Dendritic cell treated with granulocyte-macrophage colony-stimulating factor and Interleukin-4, amounts not matched to agents 40 ng/mL and 50 ng/mL, for 4 days (primary cell): ENCODE measurements around the gene VPS26A.
A peak's percentile ranks its signal among the peaks of the same experiment; 100 is the strongest.

Source experiments
- H3K27ac Mint-ChIP-seq: one replicate; pipeline ENCODE4 v1.8.0; 2022; ENCODE audit warnings: mild to moderate bottlenecking, mixed read lengths
- H3K27me3 Mint-ChIP-seq: one replicate; pipeline ENCODE4 v1.8.0; 2022; ENCODE audit warnings: mild to moderate bottlenecking, mixed read lengths
- H3K36me3 Mint-ChIP-seq: one replicate; pipeline ENCODE4 v1.8.0; 2022; ENCODE audit warnings: low read depth, mixed read lengths
- H3K4me1 Mint-ChIP-seq: one replicate; pipeline ENCODE4 v1.8.0; 2022; ENCODE audit warnings: low read depth, mixed read lengths
- H3K4me3 Mint-ChIP-seq: one replicate; pipeline ENCODE4 v1.8.0; 2022; ENCODE audit warnings: mild to moderate bottlenecking, moderate library complexity, mixed read lengths
- H3K9me3 Mint-ChIP-seq: one replicate; pipeline ENCODE4 v1.8.0; 2022; ENCODE audit warnings: mixed read lengths
- intact Hi-C: fragments of 100-400 bp; cut with micrococcal nuclease; formaldehyde crosslinking; loops from one replicate; pipeline ENCODE4 v1.15.0; 2022

The VPS26A gene

GRCh38 chr10:69123747-69124562, at the start of gene VPS26A:
VPS26A (plus strand) TSS chr10:69124178; CDS start chr10:69124278, 100 bp downstream.
- intact Hi-C loops, result loop anchor here (1.0 to 5.0 kb wide), 3 partner anchors 55 to 167 kb away; partner anchors contain the start of genes DDX21 and KIFBP
- no peaks in the 10 kb centered on the region for H3K27me3 Mint-ChIP-seq
- peak within 1 kb of the TSS; percentile 99 for H3K27ac Mint-ChIP-seq
- no peaks in the 10 kb centered on the region for H3K9me3 Mint-ChIP-seq
- H3K36me3 Mint-ChIP-seq, result peaks cover 9% of the 10 kb centered on the region
- H3K4me1 Mint-ChIP-seq, result peaks cover 15% of the 10 kb centered on the region
- H3K4me3 Mint-ChIP-seq, result peak within 1 kb of the TSS; percentile 93

GRCh38 chr10:69074532-69074931, 49.4 kb upstream of the VPS26A start:
- intact Hi-C loops, result no loop called here
- peaks cover 48% of the 10 kb centered on the region for H3K4me1 Mint-ChIP-seq
- H3K36me3 Mint-ChIP-seq, result no peaks in the 10 kb centered on the region
- no peaks in the 10 kb centered on the region for H3K9me3 Mint-ChIP-seq
- no peak overlapping the region for H3K4me3 Mint-ChIP-seq
- peak overlapping the region; percentile 52 for H3K27ac Mint-ChIP-seq
- no peaks in the 10 kb centered on the region for H3K27me3 Mint-ChIP-seq

GRCh38 chr10:69075431-69075830, 48.5 kb upstream of the VPS26A start:
- Mint-ChIP-seq H3K27ac (peak overlapping the region; percentile 39), H3K4me3 (no peak overlapping the region), H3K9me3 (no peaks in the 10 kb centered on the region), H3K4me1 (peaks cover 51% of the 10 kb centered on the region), H3K27me3 (no peaks in the 10 kb centered on the region), H3K36me3 (no peaks in the 10 kb centered on the region)
- intact Hi-C loops, result no loop called here

- Mint-ChIP-seq H3K27ac (no peak overlapping the region), H3K9me3 (no peaks in the 10 kb centered on the region), H3K36me3 (no peaks in the 10 kb centered on the region), H3K4me3 (no peak overlapping the region), H3K27me3 (no peaks in the 10 kb centered on the region), H3K4me1 (peaks cover 36% of the 10 kb centered on the region)
- intact Hi-C loops, result no loop called here
Measured at GRCh38 chr10:69078311-69078710, 45.7 kb upstream of the VPS26A start.

GRCh38 chr10:69080226-69080625, 43.8 kb upstream of the VPS26A start:
- no peaks in the 10 kb centered on the region for H3K36me3 Mint-ChIP-seq
- no peaks in the 10 kb centered on the region for H3K27me3 Mint-ChIP-seq
- intact Hi-C loops, result no loop called here
- H3K4me1 Mint-ChIP-seq, result peaks cover 34% of the 10 kb centered on the region
- no peak overlapping the region for H3K27ac Mint-ChIP-seq
- H3K9me3 Mint-ChIP-seq, result no peaks in the 10 kb centered on the region
- H3K4me3 Mint-ChIP-seq, result no peak overlapping the region

- H3K4me3 Mint-ChIP-seq, result peak overlapping the region; percentile 67
- H3K27me3 Mint-ChIP-seq, result no peaks in the 10 kb centered on the region
- H3K27ac Mint-ChIP-seq, result peak overlapping the region; percentile 86
- peaks cover 51% of the 10 kb centered on the region for H3K4me1 Mint-ChIP-seq
- H3K36me3 Mint-ChIP-seq, result peaks cover 32% of the 10 kb centered on the region
- intact Hi-C loops, result no loop called here
- no peaks in the 10 kb centered on the region for H3K9me3 Mint-ChIP-seq
Measured at GRCh38 chr10:69086001-69086509, 37.9 kb upstream of the VPS26A start.

- H3K36me3 Mint-ChIP-seq, result peaks cover 34% of the 10 kb centered on the region
- H3K4me3 Mint-ChIP-seq, result peak within 1 kb of the TSS; percentile 81
- H3K4me1 Mint-ChIP-seq, result peaks cover 51% of the 10 kb centered on the region
- H3K27me3 Mint-ChIP-seq, result no peaks in the 10 kb centered on the region
- H3K9me3 Mint-ChIP-seq, result no peaks in the 10 kb centered on the region
- H3K27ac Mint-ChIP-seq, result peak within 1 kb of the TSS; percentile 86
- intact Hi-C loops, result loop anchor here (1.0 kb wide), 2 partner anchors 27 to 37 kb away; no protein-coding TSS in a partner anchor
Measured at GRCh38 chr10:69087590-69088470, 36.1 kb upstream of the VPS26A start, which contains the start of gene SRGN. SRGN (plus strand) TSS chr10:69088103; CDS start chr10:69088158, 55 bp downstream.

GRCh38 chr10:69088471-69088769, 35.6 kb upstream of the VPS26A start:
- H3K4me3 Mint-ChIP-seq, result peak overlapping the region; percentile 81
- H3K27me3 Mint-ChIP-seq, result no peaks in the 10 kb centered on the region
- peaks cover 39% of the 10 kb centered on the region for H3K36me3 Mint-ChIP-seq
- intact Hi-C loops, result loop anchor here (1.0 kb wide), 1 partner anchor 27 kb away; no protein-coding TSS in a partner anchor
- H3K27ac Mint-ChIP-seq, result peak overlapping the region; percentile 86
- peaks cover 56% of the 10 kb centered on the region for H3K4me1 Mint-ChIP-seq
- no peaks in the 10 kb centered on the region for H3K9me3 Mint-ChIP-seq

GRCh38 chr10:69088801-69089501, 35.0 kb upstream of the VPS26A start:
- Mint-ChIP-seq H3K27me3 (no peaks in the 10 kb centered on the region), H3K9me3 (no peaks in the 10 kb centered on the region), H3K4me1 (peaks cover 59% of the 10 kb centered on the region), H3K27ac (peak overlapping the region; percentile 86), H3K36me3 (peaks cover 44% of the 10 kb centered on the region), H3K4me3 (peak overlapping the region; percentile 81)
- intact Hi-C loops, result loop anchor here (1.0 kb wide), 1 partner anchor 28 kb away; no protein-coding TSS in a partner anchor

GRCh38 chr10:69089638-69090599, 34.1 kb upstream of the VPS26A start:
- Mint-ChIP-seq H3K36me3 (peaks cover 48% of the 10 kb centered on the region), H3K9me3 (no peaks in the 10 kb centered on the region), H3K27me3 (no peaks in the 10 kb centered on the region), H3K4me1 (peaks cover 55% of the 10 kb centered on the region), H3K27ac (peak overlapping the region; percentile 86), H3K4me3 (peak overlapping the region; percentile 81)
- intact Hi-C loops, result no loop called here

GRCh38 chr10:69090685-69091084, 33.3 kb upstream of the VPS26A start:
- Mint-ChIP-seq H3K27ac (peak overlapping the region; percentile 86), H3K27me3 (no peaks in the 10 kb centered on the region), H3K9me3 (no peaks in the 10 kb centered on the region), H3K4me1 (peaks cover 55% of the 10 kb centered on the region), H3K36me3 (peaks cover 55% of the 10 kb centered on the region), H3K4me3 (peak overlapping the region; percentile 81)
- intact Hi-C loops, result no loop called here

- no peaks in the 10 kb centered on the region for H3K9me3 Mint-ChIP-seq
- peaks cover 54% of the 10 kb centered on the region for H3K4me1 Mint-ChIP-seq
- peak overlapping the region; percentile 81 for H3K4me3 Mint-ChIP-seq
- intact Hi-C loops, result no loop called here
- peak overlapping the region; percentile 86 for H3K27ac Mint-ChIP-seq
- H3K36me3 Mint-ChIP-seq, result peaks cover 60% of the 10 kb centered on the region
- no peaks in the 10 kb centered on the region for H3K27me3 Mint-ChIP-seq
Measured at GRCh38 chr10:69091143-69091651, 32.8 kb upstream of the VPS26A start.
